GM13977 (cell line): Measurements from ENCODE around the gene RFX1.

Source experiments
- DNase-seq: peaks from one replicate; pipeline ENCODE4 v3.0.0; 2012; ENCODE audit warnings: low spot score
- CTCF ChIP-seq: IDR thresholded peaks from 2 replicates; pipeline ENCODE4 v1.5.1; 2012; ENCODE audit warnings: mild to moderate bottlenecking, control low read depth; ENCODE audit not compliant: insufficient read depth; ENCODE audit errors: extremely low read depth, missing control alignments
- in situ Hi-C: fragments of 300-500 bp; cut with MboI; formaldehyde crosslinking; loops from one replicate; pipeline ENCODE4 v1.12.0; 2022; ENCODE audit warnings: low sequenced_read_pairs, low pct_unique_long_range_greater_than_20kb, mixed read lengths, inconsistent platforms; ENCODE audit not compliant: unreplicated experiment

The RFX1 gene

GRCh38 chr19:13954185-13954584 lies 51.9 kb downstream of the RFX1 start:
- in situ Hi-C loops = no loop called here
- TF ChIP-seq CTCF = no peak
- DNase-seq = no peak

- no peak for TF ChIP-seq CTCF
- DNase-seq = no peak
- in situ Hi-C loops = no loop called here
These were observed 53.1 kb downstream of the RFX1 start for GRCh38 chr19:13952931-13953531.

- peak; percentile 100 for DNase-seq
- in situ Hi-C loops = no loop called here
- no peak for TF ChIP-seq CTCF
These were observed 53.8 kb downstream of the RFX1 start, which contains the start of gene DCAF15 for GRCh38 chr19:13952154-13952930. Gene DCAF15 (plus strand): TSS chr19:13952509. CDS start chr19:13952513, 4 bp downstream.

DNA sequence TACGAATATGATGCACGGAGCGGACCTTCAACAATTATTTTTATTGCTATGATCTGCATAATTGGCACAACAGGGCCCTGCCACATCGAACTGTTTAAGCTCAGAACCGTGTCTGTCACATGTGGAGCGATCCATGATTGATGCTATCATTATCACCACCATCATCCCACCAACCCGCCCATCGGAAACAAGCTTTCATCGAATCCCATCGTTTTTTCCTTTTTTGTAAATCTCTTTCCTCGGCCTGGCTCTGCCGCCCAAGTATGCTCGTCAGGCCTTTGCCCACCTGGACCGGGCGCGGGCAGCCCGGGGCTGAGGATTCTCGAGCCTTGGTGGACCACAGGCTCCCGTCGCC lies 54.3 kb downstream of the RFX1 start:
- in situ Hi-C loops = no loop called here
- no peak for TF ChIP-seq CTCF
- DNase-seq = no peak

DNA sequence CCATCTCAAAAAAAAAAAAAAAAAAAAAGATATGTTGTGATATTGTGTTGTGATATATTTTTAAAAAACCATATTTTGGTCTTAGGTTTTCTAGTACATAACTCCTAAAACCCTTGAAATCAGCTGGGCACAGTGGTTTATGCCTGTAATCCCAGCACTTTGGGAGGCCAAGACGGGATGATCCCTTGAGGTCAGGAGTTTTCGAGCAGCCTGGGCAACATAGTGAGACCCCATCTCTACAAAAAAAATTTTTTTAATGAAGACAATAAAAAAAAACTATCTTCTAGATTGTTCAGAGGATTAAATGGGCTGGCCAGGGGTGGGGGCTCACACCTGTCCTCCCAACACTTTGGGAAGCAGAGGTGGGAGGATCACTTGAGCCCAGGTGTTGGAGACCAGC lies 55.1 kb downstream of the RFX1 start:
- DNase-seq = no peak
- no peak for TF ChIP-seq CTCF
- in situ Hi-C loops = no loop called here

GRCh38 chr19:13946414-13946813 lies 59.7 kb downstream of the RFX1 start:
- in situ Hi-C loops = no loop called here
- TF ChIP-seq CTCF = no peak
- no peak for DNase-seq
